ENCODE measurements around the gene CLEC16A. TPM values are rescaled to one million over a fixed set of nuclear protein-coding genes. Genes with fewer than 3 reads are reported as not detected.

The CLEC16A gene
- total and polyA plus RNA-seq, 9 of the 15 experiments (the other 6 are each of a cell fraction or from before 2014, with no cell fraction given) = 1.00 to 22.3 (median 10.0) TPM

- 89% methylated on average over 13 of the region's 16 CpGs for WGBS (ENCODE audit: insufficient coverage, low coverage, missing lambda C conversion rate)
- no peak for TF ChIP-seq ZNF384 (IDR thresholded peaks at IDR 0.05; ENCODE audit: low read depth, low read length)
- TF ChIP-seq ID3 (CRISPR knock-in tag; IDR thresholded peaks at IDR 0.05) = no peak
- no peak for TF ChIP-seq ID3 (tag; IDR thresholded peaks at IDR 0.05)
- TF ChIP-seq GTF2B (IDR thresholded peaks at IDR 0.05; ENCODE audit: extremely low read depth, insufficient read length) = no peak
- TF ChIP-seq CBFB (CRISPR knock-in tag; IDR thresholded peaks at IDR 0.05) = no peak
- TF ChIP-seq MXI1 (IDR thresholded peaks at IDR 0.05; ENCODE audit: low read depth, low read length) = no peak
- Histone ChIP-seq H3K79me2 (ENCODE audit: control insufficient read depth, insufficient read depth, low read length) (no peaks in the 10 kb centered on the region), H3K4me1 (replicated peaks in 1 of 2; ENCODE audit: control insufficient read depth in 2 of 2, insufficient read depth in 2 of 2, low read length in 2 of 2) (no peaks in the 10 kb centered on the region), H3K4me3 (no peak overlapping the region), H4K20me1 (replicated peaks; ENCODE audit: control insufficient read depth, insufficient read depth, low read length) (no peaks in the 10 kb centered on the region), H3K36me3 (ENCODE audit: control insufficient read depth, insufficient read depth, low read length) (peaks cover 20% of the 10 kb centered on the region), H3K4me2 (ENCODE audit: insufficient read depth, low read length) (no peak overlapping the region), H3K27ac (ENCODE audit: extremely low read depth, low read depth, low read length) (no peak overlapping the region), H3K9ac (ENCODE audit: insufficient read depth in 1 of 2, low read depth in 2 of 2, low read length in 2 of 2) (no peak overlapping the region), H3K9me1 (ENCODE audit: control insufficient read depth, insufficient read depth, low read length) (no peaks in the 10 kb centered on the region), H3K27me3 (ENCODE audit: control insufficient read depth in 2 of 2, insufficient read depth in 2 of 2, low read length in 2 of 2) (no peaks in the 10 kb centered on the region), H3K9me3 (replicated peaks; ENCODE audit: control insufficient read depth, insufficient read depth, low read depth, low read length) (no peaks in the 10 kb centered on the region), H2AFZ (ENCODE audit: low read depth, low read length) (no peak overlapping the region)
- in situ Hi-C loops (cut with MboI) (no loop called here), intact Hi-C loops (cut with micrococcal nuclease) (no loop called here)
- ChIA-PET CTCF (ENCODE audit: low intra/inter-chr PET ratio) (no interaction called here), POLR2A (no interaction called here)
- ATAC-seq (no peak), DNase-seq (ENCODE audit: extremely low read depth in 1 of 4, low spot score in 3 of 4) (no peak), FAIRE-seq (no peak)
- BruUV-seq (replicated peaks) = no TSS peak
Measured at GRCh38 chr16:11003141-11003540, 58.8 kb downstream of the CLEC16A start.

Data from K562 (cell line).